ACC112 (cell line): ENCODE results near the gene RREB1.
"Not testable (repeated sequence)": the region's sequence is repeated elsewhere in the genome, so short reads cannot be mapped to it uniquely, and the experiment has no call there.

Experiments
- H2AFZ ChIP-seq: fragments of 200-600 bp; sonication (generic); one replicate; pipeline ENCODE4 v1.6.0; 2017; ENCODE audit warnings: antibody characterized with exemption, low read length; ENCODE audit not compliant: unreplicated experiment
- H3K27ac ChIP-seq: fragments of 200-600 bp; sonication (generic); 2 replicates; pipeline ENCODE4 v1.5.1; 2014; ENCODE audit warnings: low read depth, mild to moderate bottlenecking, antibody characterized with exemption, low read length, moderate library complexity
- H3K27me3 ChIP-seq: fragments of 200-600 bp; sonication (generic); 2 replicates; pipeline ENCODE4 v1.6.1; 2014; ENCODE audit warnings: mild to moderate bottlenecking, antibody characterized with exemption, low read length, moderate library complexity, mixed read lengths; ENCODE audit not compliant: insufficient read depth
- H3K36me3 ChIP-seq: fragments of 200-600 bp; sonication (generic); 2 replicates; pipeline ENCODE4 v1.6.1; 2016; ENCODE audit warnings: mild to moderate bottlenecking, antibody characterized with exemption, low read length, moderate library complexity, mixed read lengths; ENCODE audit not compliant: insufficient read depth
- H3K4me1 ChIP-seq: fragments of 200-600 bp; sonication (generic); one replicate; pipeline ENCODE4 v1.6.1; 2016; ENCODE audit warnings: low read length, mixed read lengths; ENCODE audit not compliant: insufficient read depth, unreplicated experiment, control insufficient read depth
- H3K4me3 ChIP-seq: fragments of 200-600 bp; sonication (generic); 2 replicates; pipeline ENCODE4 v1.5.1; 2014; ENCODE audit warnings: mild to moderate bottlenecking, low read depth, low read length
- H3K79me2 ChIP-seq: fragments of 200-600 bp; sonication (generic); one replicate; pipeline ENCODE4 v1.6.0; 2016; ENCODE audit warnings: low read length; ENCODE audit not compliant: control insufficient read depth, unreplicated experiment, insufficient read depth

The RREB1 gene

GRCh38 chr6:7265385-7265726 lies 157.6 kb downstream of the RREB1 start:
- H3K4me1 ChIP-seq = peaks cover 16% of the 10 kb centered on the region
- not testable (repeated sequence) for H3K79me2 ChIP-seq, H2AFZ ChIP-seq, H3K4me3 ChIP-seq, H3K27me3 ChIP-seq, H3K36me3 ChIP-seq, H3K27ac ChIP-seq

GRCh38 chr6:7267071-7267465 lies 159.3 kb downstream of the RREB1 start:
- Histone ChIP-seq H3K27ac (no peak overlapping the region), H3K4me1 (peaks cover 10% of the 10 kb centered on the region), H3K4me3 (no peak overlapping the region), H3K79me2 (no peaks in the 10 kb centered on the region), H3K27me3 (no peaks in the 10 kb centered on the region), H3K36me3 (no peaks in the 10 kb centered on the region), H2AFZ (no peak overlapping the region)

GRCh38 chr6:7267466-7268091 lies 159.8 kb downstream of the RREB1 start:
- H3K36me3 ChIP-seq = no peaks in the 10 kb centered on the region
- H2AFZ ChIP-seq = no peak overlapping the region
- H3K27ac ChIP-seq = no peak overlapping the region
- H3K4me3 ChIP-seq = no peak overlapping the region
- no peaks in the 10 kb centered on the region for H3K79me2 ChIP-seq
- peaks cover 10% of the 10 kb centered on the region for H3K4me1 ChIP-seq
- no peaks in the 10 kb centered on the region for H3K27me3 ChIP-seq

DNA sequence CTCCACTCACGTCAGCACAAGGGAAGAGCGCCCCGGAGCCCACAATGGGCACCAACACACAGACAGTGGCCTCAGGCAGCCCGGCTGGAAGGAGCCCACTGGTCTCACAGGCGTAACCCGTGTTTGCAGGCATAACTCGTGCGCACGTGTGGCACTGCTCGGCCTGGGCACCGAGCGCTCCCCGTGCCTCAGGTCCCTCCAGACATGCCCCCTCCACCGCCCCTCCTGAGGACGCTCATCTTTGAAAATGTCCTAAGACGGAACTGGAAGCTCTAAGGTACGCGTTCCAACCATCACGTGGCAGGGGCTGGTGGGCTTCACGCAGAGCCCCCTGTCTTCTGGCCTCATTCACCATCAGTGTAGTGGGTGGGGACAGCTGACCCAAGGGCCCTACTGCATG lies 160.6 kb downstream of the RREB1 start:
- Histone ChIP-seq H3K79me2 (no peaks in the 10 kb centered on the region), H3K4me3 (no peak overlapping the region), H3K4me1 (peaks cover 10% of the 10 kb centered on the region), H2AFZ (no peak overlapping the region), H3K27ac (no peak overlapping the region), H3K36me3 (no peaks in the 10 kb centered on the region), H3K27me3 (no peaks in the 10 kb centered on the region)

DNA sequence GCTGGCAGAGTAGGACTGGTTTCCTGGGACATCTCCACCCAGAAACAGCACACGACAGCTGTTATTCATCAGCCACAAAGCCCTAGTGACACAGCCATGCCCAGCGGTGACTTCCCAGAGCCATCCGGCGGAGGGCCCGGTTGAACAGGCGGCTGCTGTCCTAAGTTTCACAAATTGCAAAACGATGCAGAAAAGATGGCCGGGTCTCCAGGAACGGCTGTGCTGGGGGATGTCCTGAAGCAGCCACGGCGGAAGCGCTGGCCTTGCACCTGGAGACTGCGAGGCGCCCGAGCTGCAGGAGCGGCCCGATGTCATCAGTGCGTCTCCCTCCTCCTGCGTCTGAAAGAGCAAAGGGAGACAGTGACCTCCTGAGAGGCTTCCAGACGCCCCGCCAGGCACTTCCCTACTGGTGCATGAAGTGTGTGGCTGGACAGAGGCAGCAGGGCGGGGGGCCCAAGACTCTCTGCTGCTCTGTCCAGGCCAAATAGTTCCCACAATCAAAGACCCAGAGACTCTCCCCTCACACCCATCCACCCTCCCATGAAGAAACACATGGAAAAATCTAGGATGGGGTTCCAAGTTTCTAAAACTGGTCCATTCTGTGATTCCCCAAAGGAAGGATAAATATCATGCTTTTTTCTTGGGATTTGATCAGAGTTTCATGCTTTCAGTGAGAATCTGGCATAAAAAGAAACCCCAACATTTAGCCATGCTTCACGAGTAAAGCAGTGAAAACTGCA lies 161.2 kb downstream of the RREB1 start:
- H3K27me3 ChIP-seq = no peaks in the 10 kb centered on the region
- H3K4me1 ChIP-seq = peaks cover 10% of the 10 kb centered on the region
- no peak overlapping the region for H3K4me3 ChIP-seq
- H3K27ac ChIP-seq = no peak overlapping the region
- no peak overlapping the region for H2AFZ ChIP-seq
- no peaks in the 10 kb centered on the region for H3K79me2 ChIP-seq
- no peaks in the 10 kb centered on the region for H3K36me3 ChIP-seq

- Histone ChIP-seq H3K4me3 (no peak overlapping the region), H3K4me1 (peaks cover 10% of the 10 kb centered on the region), H2AFZ (no peak overlapping the region), H3K36me3 (no peaks in the 10 kb centered on the region), H3K27me3 (no peaks in the 10 kb centered on the region), H3K27ac (no peak overlapping the region), H3K79me2 (no peaks in the 10 kb centered on the region)
These were observed 162.1 kb downstream of the RREB1 start for GRCh38 chr6:7269816-7270215.

GRCh38 chr6:7270320-7271204 lies 162.8 kb downstream of the RREB1 start:
- no peaks in the 10 kb centered on the region for H3K79me2 ChIP-seq
- H3K4me3 ChIP-seq = no peak overlapping the region
- no peak overlapping the region for H2AFZ ChIP-seq
- H3K4me1 ChIP-seq = peaks cover 10% of the 10 kb centered on the region
- no peak overlapping the region for H3K27ac ChIP-seq
- H3K36me3 ChIP-seq = no peaks in the 10 kb centered on the region
- no peaks in the 10 kb centered on the region for H3K27me3 ChIP-seq

DNA sequence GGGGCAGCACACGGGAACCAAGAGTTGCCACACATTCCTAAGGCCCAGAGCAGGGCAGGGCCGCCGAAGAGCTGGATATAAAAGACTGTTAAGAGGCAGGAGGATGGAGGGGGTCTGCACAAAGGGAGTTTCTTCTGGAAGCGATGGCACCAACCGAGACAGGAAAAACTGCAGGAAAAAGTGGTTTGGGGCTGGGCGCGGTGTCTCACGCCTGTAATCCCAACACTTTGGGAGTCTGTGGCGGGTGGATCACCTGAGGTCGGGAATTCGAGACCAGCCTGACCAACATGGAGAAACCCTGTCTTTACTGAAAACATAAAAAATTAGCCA lies 163.4 kb downstream of the RREB1 start:
- Histone ChIP-seq H3K36me3 (no peaks in the 10 kb centered on the region), H2AFZ (no peak overlapping the region), H3K4me1 (peaks cover 10% of the 10 kb centered on the region), H3K27ac (no peak overlapping the region), H3K4me3 (no peak overlapping the region), H3K79me2 (no peaks in the 10 kb centered on the region), H3K27me3 (no peaks in the 10 kb centered on the region)

- no peak overlapping the region for H3K27ac ChIP-seq
- no peaks in the 10 kb centered on the region for H3K79me2 ChIP-seq
- no peaks in the 10 kb centered on the region for H3K27me3 ChIP-seq
- H2AFZ ChIP-seq = no peak overlapping the region
- no peaks in the 10 kb centered on the region for H3K36me3 ChIP-seq
- H3K4me1 ChIP-seq = no peaks in the 10 kb centered on the region
- no peak overlapping the region for H3K4me3 ChIP-seq
These were observed 165.9 kb downstream of the RREB1 start for GRCh38 chr6:7273709-7274108.

GRCh38 chr6:7274525-7274924 lies 166.8 kb downstream of the RREB1 start:
- not testable (repeated sequence) for H3K79me2 ChIP-seq, H3K4me1 ChIP-seq, H3K36me3 ChIP-seq, H3K27ac ChIP-seq, H3K4me3 ChIP-seq, H3K27me3 ChIP-seq, H2AFZ ChIP-seq

DNA sequence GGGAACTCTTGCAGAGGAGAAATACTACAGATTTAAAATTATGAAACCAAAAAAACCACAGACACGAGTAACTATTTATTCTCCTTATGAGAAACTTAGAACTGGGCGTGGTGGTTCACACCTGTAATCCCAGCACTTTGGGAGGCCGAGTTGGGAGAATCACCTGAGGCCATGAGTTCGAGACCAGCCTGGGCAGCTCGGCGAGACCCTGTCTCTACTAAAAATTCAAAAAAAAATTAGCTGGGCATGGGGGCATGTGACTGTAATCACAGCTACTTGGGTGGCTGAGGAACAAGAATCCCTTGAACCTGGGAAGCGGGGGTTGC lies 168.4 kb downstream of the RREB1 start:
- H2AFZ ChIP-seq = no peak overlapping the region
- no peaks in the 10 kb centered on the region for H3K4me1 ChIP-seq
- H3K4me3 ChIP-seq = no peak overlapping the region
- H3K27me3 ChIP-seq = no peaks in the 10 kb centered on the region
- no peak overlapping the region for H3K27ac ChIP-seq
- H3K36me3 ChIP-seq = no peaks in the 10 kb centered on the region
- no peaks in the 10 kb centered on the region for H3K79me2 ChIP-seq
